Uterus (tissue), 4 donors: ENCODE measurements around the gene RDH14. TPM values are rescaled to one million over a fixed set of nuclear protein-coding genes. Genes with fewer than 3 reads are reported as not detected.

Source experiments
- DNase-seq, 2 donors: peaks; one replicate each; pipeline ENCODE4 v3.0.0-alpha.2; 2019 to 2020
- H3K27ac ChIP-seq, 2 donors: fragments of 200-600 bp; sonication (generic); 1 replicate in 1 of 2; 2 replicates in 1 of 2; pipeline ENCODE4 v1.5.1; 2016 to 2018
- H3K27me3 ChIP-seq, 2 donors: fragments of 200-600 bp; sonication (generic); one replicate each; pipeline ENCODE4 v1.5.1; 2018 to 2019; ENCODE audit warnings: control low read depth in 1 of 2
- H3K36me3 ChIP-seq, 2 donors: fragments of 200-600 bp; sonication (generic); one replicate each; pipeline ENCODE4 v1.5.1; 2019; ENCODE audit warnings: control low read depth in 1 of 2
- H3K4me1 ChIP-seq, 2 donors: fragments of 200-600 bp; sonication (generic); one replicate each; pipeline ENCODE4 v1.5.1; 2018 to 2019; ENCODE audit warnings: control low read depth in 1 of 2
- H3K4me3 ChIP-seq, 2 donors: fragments of 200-600 bp; sonication (generic); 1 replicate in 1 of 2; 2 replicates in 1 of 2; pipeline ENCODE4 v1.5.1; 2018 to 2019; ENCODE audit warnings: mild to moderate bottlenecking in 1 of 2
- H3K9me3 ChIP-seq, 2 donors: fragments of 200-600 bp; sonication (generic); one replicate each; pipeline ENCODE4 v1.5.1; 2019; ENCODE audit warnings: control low read depth in 1 of 2
- POLR2A ChIP-seq, 2 donors: fragments of 450-650 bp; IDR thresholded peaks; one replicate each; pipeline ENCODE4 v1.6.1; 2016; ENCODE audit warnings: antibody characterized with exemption in 2 of 2, mild to moderate bottlenecking in 1 of 2, moderate library complexity in 1 of 2
- intact Hi-C: fragments of 100-400 bp; cut with DNase I; formaldehyde crosslinking; loops from one replicate; pipeline ENCODE4 v1.15.1; 2023; ENCODE audit warnings: low total_unique reads
- total RNA-seq, 4 donors: library from RNA; depleted of rRNA in 3 of 4; stranded (reverse); fragments of >200 nt in 3 of 4; gene quantifications; one replicate each; pipeline versions ENCODE4 v1.1.0 to v1.2.4, GENCODE V29; 2014 to 2023
- TF ChIP-seq, protein P1 (sequence below), 4 experiments: fragments of 200-600 bp in 2 of 4; fragments of 450-650 bp in 2 of 4; sonication (generic) in 2 of 4; IDR thresholded peaks; one replicate each; pipeline ENCODE4 v1.5.1; 2016 to 2019; ENCODE audit warnings: antibody characterized with exemption in 4 of 4, mild to moderate bottlenecking in 2 of 4, moderate library complexity in 1 of 4
- donor health status: DM: yes; HTN: yes; CAD: no.

Gene RDH14
- total RNA-seq, 4 donors from 2014 or later = 13.2 to 39.6 (median 25.6) TPM

DNA sequence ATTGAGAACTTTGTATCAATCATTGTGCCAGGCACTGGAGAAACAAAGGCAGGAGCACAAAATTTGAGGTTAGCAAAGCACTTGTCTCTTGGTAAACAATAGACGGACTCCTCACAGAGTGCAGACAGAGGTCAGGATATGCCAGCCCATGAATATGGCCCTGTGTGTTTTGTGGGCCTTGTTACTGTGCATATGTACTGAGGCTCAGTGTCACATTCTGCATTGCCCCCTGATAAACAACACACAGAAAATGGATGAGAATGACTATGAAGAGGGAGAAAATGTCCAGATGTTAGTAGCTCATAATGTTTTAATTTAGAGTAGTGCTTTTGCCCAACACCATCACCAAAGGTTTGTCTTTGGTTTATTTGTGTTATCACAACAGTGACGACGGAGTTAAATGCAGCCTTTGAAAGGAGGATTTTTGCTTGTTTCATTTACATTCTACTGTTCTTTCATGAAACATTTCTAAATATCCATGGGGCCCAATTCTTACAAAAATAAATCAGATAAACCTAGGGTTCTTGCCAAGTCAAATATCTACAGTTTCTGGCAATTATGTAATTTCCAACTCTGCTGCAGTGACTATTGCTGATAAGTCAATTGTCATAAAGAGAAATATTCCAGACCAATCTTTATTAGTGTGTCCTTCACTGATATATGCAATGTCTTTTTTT lies 43.5 kb upstream of the RDH14 start:
- Histone ChIP-seq H3K36me3 (no peaks in the 10 kb centered on the region), H3K4me3 (no peak overlapping the region), H3K27me3 (no peaks in the 10 kb centered on the region), H3K4me1 (no peaks in the 10 kb centered on the region), H3K27ac (no peak overlapping the region), H3K9me3 (no peaks in the 10 kb centered on the region)
- TF ChIP-seq, protein P1, sequence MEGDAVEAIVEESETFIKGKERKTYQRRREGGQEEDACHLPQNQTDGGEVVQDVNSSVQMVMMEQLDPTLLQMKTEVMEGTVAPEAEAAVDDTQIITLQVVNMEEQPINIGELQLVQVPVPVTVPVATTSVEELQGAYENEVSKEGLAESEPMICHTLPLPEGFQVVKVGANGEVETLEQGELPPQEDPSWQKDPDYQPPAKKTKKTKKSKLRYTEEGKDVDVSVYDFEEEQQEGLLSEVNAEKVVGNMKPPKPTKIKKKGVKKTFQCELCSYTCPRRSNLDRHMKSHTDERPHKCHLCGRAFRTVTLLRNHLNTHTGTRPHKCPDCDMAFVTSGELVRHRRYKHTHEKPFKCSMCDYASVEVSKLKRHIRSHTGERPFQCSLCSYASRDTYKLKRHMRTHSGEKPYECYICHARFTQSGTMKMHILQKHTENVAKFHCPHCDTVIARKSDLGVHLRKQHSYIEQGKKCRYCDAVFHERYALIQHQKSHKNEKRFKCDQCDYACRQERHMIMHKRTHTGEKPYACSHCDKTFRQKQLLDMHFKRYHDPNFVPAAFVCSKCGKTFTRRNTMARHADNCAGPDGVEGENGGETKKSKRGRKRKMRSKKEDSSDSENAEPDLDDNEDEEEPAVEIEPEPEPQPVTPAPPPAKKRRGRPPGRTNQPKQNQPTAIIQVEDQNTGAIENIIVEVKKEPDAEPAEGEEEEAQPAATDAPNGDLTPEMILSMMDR (IDR thresholded peaks at IDR 0.05) = no peak
- no peak for TF ChIP-seq POLR2A (IDR thresholded peaks at IDR 0.05)
- DNase-seq = no peak
- intact Hi-C loops = no loop called here

DNA sequence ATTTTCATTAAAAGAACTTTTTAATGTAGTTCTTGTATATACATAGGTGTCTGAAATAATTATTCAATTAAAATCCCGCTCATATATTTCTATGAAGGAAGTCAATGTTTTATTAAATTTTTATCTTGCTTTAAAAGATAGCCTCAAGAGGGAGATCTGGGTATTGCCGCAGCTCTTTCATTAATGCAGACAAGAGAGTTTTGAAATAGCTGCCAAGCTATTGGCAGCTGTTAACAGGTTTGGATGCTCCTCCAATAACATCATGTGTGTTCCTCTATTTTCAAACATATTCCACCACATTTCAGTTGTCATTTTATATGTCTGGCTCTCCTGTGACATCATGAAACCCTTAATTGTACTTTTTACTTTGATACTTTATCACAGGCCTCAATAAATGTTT lies 41.8 kb upstream of the RDH14 start:
- no peak for DNase-seq
- TF ChIP-seq POLR2A (IDR thresholded peaks at IDR 0.05) = no peak
- Histone ChIP-seq H3K27me3 (no peaks in the 10 kb centered on the region), H3K27ac (no peak overlapping the region), H3K9me3 (no peaks in the 10 kb centered on the region), H3K4me1 (no peaks in the 10 kb centered on the region), H3K36me3 (no peaks in the 10 kb centered on the region), H3K4me3 (no peak overlapping the region)
- intact Hi-C loops = no loop called here

DNA sequence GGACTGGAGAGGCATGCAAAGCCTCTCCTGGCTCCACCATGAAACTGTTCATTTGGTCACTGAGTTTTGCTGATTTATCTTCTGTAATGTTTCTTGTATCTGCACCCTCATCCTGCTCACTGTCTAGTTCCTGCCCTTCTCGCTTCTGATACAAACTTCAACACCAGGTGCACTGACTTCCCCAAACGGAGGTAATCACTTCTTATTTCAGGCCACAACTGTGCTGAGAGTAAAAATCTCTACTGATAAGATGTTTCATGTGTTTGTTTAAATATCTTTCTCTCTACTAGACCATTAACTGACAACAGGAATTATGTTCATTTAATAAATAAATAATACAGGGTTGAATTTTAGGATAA lies 39.8 kb upstream of the RDH14 start:
- intact Hi-C loops = no loop called here
- H3K4me3 ChIP-seq = no peak overlapping the region

DNA sequence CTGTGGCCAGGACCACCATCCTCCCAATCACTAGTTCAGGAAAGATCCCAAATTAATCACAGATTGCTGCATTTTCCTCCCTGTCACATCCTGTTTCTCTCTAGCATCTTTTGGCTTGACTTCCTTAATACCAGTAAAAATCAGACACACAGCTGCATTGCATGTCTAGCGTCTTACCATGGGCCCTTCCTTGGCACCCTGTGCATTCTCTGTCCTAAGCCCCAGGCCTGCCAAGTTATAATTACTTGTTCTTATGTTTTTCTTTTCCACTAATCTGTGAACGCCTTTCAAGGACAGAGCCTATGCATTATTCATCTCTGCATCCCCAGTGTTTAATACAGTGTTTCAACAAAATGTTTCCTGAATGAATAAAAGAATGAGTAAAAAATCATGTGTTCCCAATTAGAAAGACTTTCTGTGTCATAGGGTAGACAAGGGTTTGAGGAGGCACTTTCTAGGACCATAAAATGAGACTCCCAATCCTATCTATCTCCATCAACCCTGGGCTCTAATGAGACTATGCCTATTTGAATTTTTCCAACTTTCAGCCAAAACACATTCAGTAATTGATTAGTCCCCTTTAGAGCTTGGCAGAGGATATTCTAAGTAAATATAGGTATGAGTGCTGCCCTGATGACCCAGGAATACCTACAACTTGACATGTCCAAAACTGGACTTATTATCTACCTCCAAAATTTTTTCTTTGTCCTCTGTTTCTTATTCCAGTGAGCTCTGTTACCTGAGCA lies 39.2 kb upstream of the RDH14 start:
- intact Hi-C loops = no loop called here
- Histone ChIP-seq H3K27me3 (no peaks in the 10 kb centered on the region), H3K4me1 (no peaks in the 10 kb centered on the region), H3K36me3 (no peaks in the 10 kb centered on the region), H3K27ac (no peak overlapping the region), H3K4me3 (no peak overlapping the region), H3K9me3 (no peaks in the 10 kb centered on the region)
- no peak for TF ChIP-seq POLR2A (IDR thresholded peaks at IDR 0.05)
- TF ChIP-seq, protein P1 (IDR thresholded peaks at IDR 0.05) = no peak
- DNase-seq = no peak

More for the DNA sequence above, 39.8 kb upstream of the RDH14 start:
- Histone ChIP-seq H3K27me3 (no peaks in the 10 kb centered on the region), H3K27ac (no peak overlapping the region), H3K4me1 (no peaks in the 10 kb centered on the region), H3K36me3 (no peaks in the 10 kb centered on the region), H3K9me3 (no peaks in the 10 kb centered on the region)
- TF ChIP-seq, protein P1 (IDR thresholded peaks at IDR 0.05) = no peak
- no peak for TF ChIP-seq POLR2A (IDR thresholded peaks at IDR 0.05)
- DNase-seq = no peak

DNA sequence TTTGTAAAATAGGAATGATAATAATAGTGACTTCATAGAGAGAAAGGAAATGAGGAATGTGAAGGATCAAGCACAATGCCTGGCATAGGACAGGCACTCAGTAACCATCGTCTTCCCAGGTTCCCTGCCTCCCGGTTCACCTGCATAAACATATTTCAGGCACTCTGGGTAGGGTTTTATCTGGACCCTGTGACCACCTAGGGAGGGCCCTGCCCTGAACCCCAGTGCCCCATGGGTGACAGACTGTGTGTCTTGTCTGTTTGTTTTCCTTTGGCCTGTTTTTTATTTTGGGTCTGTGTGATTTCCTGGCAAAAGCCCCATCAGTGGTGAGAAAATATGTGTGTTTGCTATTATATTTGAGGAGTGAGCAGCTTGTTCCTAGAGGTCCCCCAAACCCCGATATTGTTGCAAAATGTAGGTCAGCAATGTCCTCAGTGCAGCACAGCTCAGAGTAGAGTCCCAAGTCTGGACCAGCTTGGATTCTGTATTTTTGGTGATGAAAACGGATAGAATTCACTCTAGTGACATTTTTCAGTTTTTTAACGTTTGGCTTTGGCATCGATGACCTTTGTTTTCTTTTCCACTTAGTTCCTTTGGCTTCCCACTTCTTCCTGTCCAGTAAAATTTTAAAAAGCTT lies 38.5 kb upstream of the RDH14 start:
- Histone ChIP-seq H3K4me3 (no peak overlapping the region), H3K9me3 (no peaks in the 10 kb centered on the region), H3K27me3 (no peaks in the 10 kb centered on the region), H3K4me1 (no peaks in the 10 kb centered on the region), H3K27ac (no peak overlapping the region), H3K36me3 (no peaks in the 10 kb centered on the region)
- no peak for TF ChIP-seq POLR2A (IDR thresholded peaks at IDR 0.05)
- TF ChIP-seq, protein P1 (IDR thresholded peaks at IDR 0.05) = no peak
- intact Hi-C loops = no loop called here
- DNase-seq = no peak
